AG04450 (cell line): ENCODE measurements around the gene DTHD1. TPM values are rescaled to one million over a fixed set of nuclear protein-coding genes. Genes with fewer than 3 reads are reported as not detected.

Source experiments
- CTCF ChIA-PET: fragments of 300-600, 350-600 bp; formaldehyde crosslinking; extraction: SDS; loops from one replicate; lab custom pipeline; 2022; ENCODE audit warnings: antibody characterized with exemption, inconsistent platforms; lab: Charles Lee
- POLR2A ChIA-PET: fragments of 350-600 bp; formaldehyde crosslinking; extraction: SDS; loops from one replicate; lab custom pipeline; 2021; ENCODE audit warnings: antibody characterized with exemption, inconsistent platforms; lab: Yijun Ruan, JAX
- DNase-seq: peaks from one replicate; pipeline ENCODE4 v3.0.0-alpha.2; 2011; ENCODE audit warnings: low read depth, low spot score
- H3K27ac ChIP-seq: one replicate; pipeline ENCODE4 v1.5.1; 2012; ENCODE audit warnings: low read depth, low read length, control low read depth
- H3K27me3 ChIP-seq: one replicate; pipeline ENCODE4 v1.6.0; 2012; ENCODE audit warnings: low read length; ENCODE audit not compliant: control insufficient read depth, insufficient read depth
- H3K4me3 ChIP-seq: 2 replicates; pipeline ENCODE4 v1.5.1; 2011; ENCODE audit warnings: mild to moderate bottlenecking, low read depth, low read length, control low read depth
- H3K9me3 ChIP-seq: 2 replicates; pipeline ENCODE4 v1.5.1; 2012; ENCODE audit warnings: low read length; ENCODE audit not compliant: control insufficient read depth, insufficient read depth
- CTCF ChIP-seq: IDR thresholded peaks from 2 replicates; pipeline ENCODE4 v1.5.1; 2011; ENCODE audit warnings: low read depth, low read length, control low read depth, inconsistent platforms
- polyA plus RNA-seq: library from polyadenylated mRNA; depleted of rRNA; stranded (reverse); fragments of >200 nt; gene quantifications from 2 replicates; pipeline ENCODE4 v1.2.3, GENCODE V29; 2011

The DTHD1 gene
- polyA plus RNA-seq, 1 experiment: not detected

- no peak for DNase-seq
- H3K9me3 ChIP-seq: no peaks in the 10 kb centered on the region
- ChIA-PET CTCF (no interaction called here), POLR2A (no interaction called here)
- no peak for TF ChIP-seq CTCF
- no peak overlapping the region for H3K27ac ChIP-seq
- no peak overlapping the region for H3K4me3 ChIP-seq
- H3K27me3 ChIP-seq: no peaks in the 10 kb centered on the region
Observed at GRCh38 chr4:36237366-36238313, 43.8 kb upstream of the DTHD1 start.

- POLR2A ChIA-PET: no interaction called here
Observed at GRCh38 chr4:36241771-36242170, 39.6 kb upstream of the DTHD1 start.

DNA sequence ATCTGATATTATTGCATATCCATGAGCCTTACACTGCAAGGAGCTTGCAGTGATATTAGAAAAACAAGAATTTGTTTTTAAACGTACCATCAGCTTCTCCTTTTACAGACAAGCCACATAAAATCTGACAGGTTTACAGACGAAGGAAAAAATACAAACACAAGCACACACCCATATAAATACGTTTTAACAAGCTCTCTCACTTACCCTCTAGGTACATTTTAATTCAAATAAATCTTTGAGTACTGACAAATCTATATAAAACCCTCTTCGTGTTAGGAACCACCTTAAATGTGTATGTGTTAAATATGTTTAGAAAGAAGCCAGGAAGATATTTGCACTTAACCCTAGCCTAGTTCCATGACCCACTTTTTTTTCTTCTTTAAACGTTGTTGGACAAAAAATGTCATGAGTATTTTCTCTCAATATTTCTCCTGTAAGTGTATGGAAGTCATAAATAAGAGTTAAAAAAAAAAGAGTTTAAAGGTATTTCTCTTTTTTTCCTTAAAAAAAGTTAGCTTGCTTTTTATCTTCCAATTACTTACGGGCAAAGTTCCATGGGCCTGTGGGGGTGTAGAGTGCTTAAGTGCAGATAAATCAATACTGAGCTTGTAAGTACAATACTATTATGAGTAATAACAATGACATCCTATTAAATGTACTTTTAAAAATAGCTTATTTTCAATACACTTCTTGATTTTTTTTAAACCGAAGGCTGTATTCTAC is 38.6 kb upstream of the DTHD1 start:
- ChIA-PET CTCF (no interaction called here), POLR2A (no interaction called here)
- no peak for DNase-seq
- H3K9me3 ChIP-seq: no peaks in the 10 kb centered on the region; the same call in 1 of the 2 replicates
- peaks cover 2% of the 10 kb centered on the region for H3K27me3 ChIP-seq
- no peak for TF ChIP-seq CTCF
- H3K27ac ChIP-seq: no peak overlapping the region
- H3K4me3 ChIP-seq: no peak overlapping the region

More at GRCh38 chr4:36241771-36242170, 39.6 kb upstream of the DTHD1 start:
- Histone ChIP-seq H3K27ac (no peak overlapping the region), H3K4me3 (no peak overlapping the region), H3K9me3 (no peaks in the 10 kb centered on the region; the same call in 1 of the 2 replicates), H3K27me3 (peaks cover 2% of the 10 kb centered on the region)
- CTCF ChIA-PET: no interaction called here
- no peak for DNase-seq
- TF ChIP-seq CTCF: no peak

DNA sequence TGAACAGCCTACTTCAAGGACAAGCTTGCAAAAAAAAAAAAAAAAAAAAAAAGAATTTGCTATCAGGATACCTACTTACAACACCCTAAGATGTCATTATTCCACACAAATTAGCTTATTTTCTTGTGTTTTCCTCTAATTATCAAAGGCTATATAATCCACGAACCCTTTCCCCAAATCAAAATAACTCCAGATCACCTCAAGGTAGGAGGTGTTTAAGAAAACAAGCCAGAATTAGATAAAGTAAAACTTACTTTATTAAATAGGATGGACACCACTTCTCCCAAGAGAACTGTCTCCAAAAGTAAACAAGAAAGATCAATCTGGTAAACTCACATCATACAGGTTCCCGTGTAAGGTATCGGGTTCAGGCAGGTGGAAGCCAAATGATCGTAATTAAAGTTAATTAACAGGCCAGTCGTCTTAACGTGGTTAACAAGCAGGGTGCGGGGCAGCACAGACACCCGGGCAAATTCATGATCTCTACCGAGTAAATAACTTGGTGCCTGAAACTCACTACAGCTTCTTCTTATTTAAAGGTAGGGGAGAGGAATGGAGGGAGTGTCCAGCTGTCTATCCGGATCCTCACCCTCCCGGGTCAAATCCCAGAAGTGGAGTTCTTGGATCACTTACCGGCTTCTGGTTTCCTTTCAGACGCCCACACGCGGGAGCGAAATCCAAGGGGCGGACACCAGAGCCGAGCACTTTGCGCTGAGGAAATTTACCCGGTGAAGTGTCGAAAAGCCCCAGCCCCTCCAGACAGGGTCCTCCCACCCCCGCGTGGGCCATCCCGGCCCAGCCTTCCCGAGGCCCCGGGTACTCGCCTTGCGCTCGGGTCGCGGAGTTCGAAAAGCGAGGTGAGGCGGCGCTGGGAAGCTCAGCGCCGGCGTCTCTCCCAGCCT is 37.8 kb upstream of the DTHD1 start:
- peaks cover 2% of the 10 kb centered on the region for H3K27me3 ChIP-seq
- H3K27ac ChIP-seq: no peak overlapping the region
- ChIA-PET POLR2A (no interaction called here), CTCF (no interaction called here)
- H3K9me3 ChIP-seq: no peaks in the 10 kb centered on the region; the same call in 1 of the 2 replicates
- no peak for TF ChIP-seq CTCF
- H3K4me3 ChIP-seq: peak overlapping the region; percentile 43
- no peak for DNase-seq
